HG02610 (cell line): ENCODE measurements around the gene RETSAT.
A peak's percentile ranks its signal among the peaks of the same experiment; 100 is the strongest.
"Not testable (repeated sequence)": the region's sequence is repeated elsewhere in the genome, so short reads cannot be mapped to it uniquely, and the experiment has no call there.

ENCODE experiments used
- ATAC-seq: cut with Tn5 transposase; IDR thresholded peaks from one replicate; pipeline ENCODE4 v1.9.1; 2021; ENCODE audit warnings: mild to moderate bottlenecking, moderate library complexity; ENCODE audit not compliant: unreplicated experiment

The RETSAT gene

GRCh38 chr2:85354286-85355072, at the start of gene RETSAT, which contains the start of gene ELMOD3:
RETSAT (minus strand) TSS chr2:85354528; CDS start chr2:85354507, 21 bp downstream.
ELMOD3 (plus strand) TSS chr2:85354769; CDS start chr2:85357199, 2,430 bp downstream.
- peak; percentile 98 for ATAC-seq

- ATAC-seq = no peak
Observed at GRCh38 chr2:85401844-85402243, 47.5 kb upstream of the RETSAT start.

GRCh38 chr2:85401464-85401805, 47.1 kb upstream of the RETSAT start:
- ATAC-seq = no peak

GRCh38 chr2:85400541-85401463, 46.5 kb upstream of the RETSAT start:
- ATAC-seq = no peak

GRCh38 chr2:85400023-85400422, 45.7 kb upstream of the RETSAT start:
- ATAC-seq = no peak

- no peak for ATAC-seq
Observed at GRCh38 chr2:85399183-85399455, 44.8 kb upstream of the RETSAT start.

- ATAC-seq = no peak
Observed at GRCh38 chr2:85398426-85399182, 44.3 kb upstream of the RETSAT start.

GRCh38 chr2:85397925-85398331, 43.6 kb upstream of the RETSAT start:
- ATAC-seq = no peak

- no peak for ATAC-seq
Observed at GRCh38 chr2:85396531-85397470, 42.5 kb upstream of the RETSAT start.

GRCh38 chr2:85395912-85396475, 41.7 kb upstream of the RETSAT start:
- no peak for ATAC-seq

GRCh38 chr2:85394976-85395375, 40.6 kb upstream of the RETSAT start:
- ATAC-seq = no peak

- no peak for ATAC-seq
Observed at GRCh38 chr2:85394261-85394681, 39.9 kb upstream of the RETSAT start.

GRCh38 chr2:85393836-85394235, 39.5 kb upstream of the RETSAT start:
- no peak for ATAC-seq

- ATAC-seq = peak; percentile 33
Observed at GRCh38 chr2:85390941-85391669, 36.8 kb upstream of the RETSAT start.

- no peak for ATAC-seq
Observed at GRCh38 chr2:85388878-85389538, 34.7 kb upstream of the RETSAT start.

GRCh38 chr2:85387754-85388153, 33.4 kb upstream of the RETSAT start:
- no peak for ATAC-seq

GRCh38 chr2:85385746-85386145, 31.4 kb upstream of the RETSAT start:
- no peak for ATAC-seq

GRCh38 chr2:85383850-85384249, 29.5 kb upstream of the RETSAT start:
- no peak for ATAC-seq

GRCh38 chr2:85383151-85383550, 28.8 kb upstream of the RETSAT start:
- ATAC-seq = not testable (repeated sequence)
